Mammary epithelial cell (primary cell): Measurements from ENCODE around the gene ATP13A2.

Source experiments
- EZH2 ChIP-seq: IDR thresholded peaks from 2 replicates; pipeline ENCODE4 v1.6.1; 2012; ENCODE audit warnings: low read length, inconsistent platforms, borderline replicate concordance
- TF ChIP-seq, protein P1 (sequence below), 2 donors: IDR thresholded peaks in 1 of 2; conservative IDR thresholded peaks in 1 of 2; 2 replicates each; pipeline ENCODE4 v1.5.1; 2011 to 2012; ENCODE audit warnings: inconsistent platforms in 2 of 2, low read length in 2 of 2, mild to moderate bottlenecking in 2 of 2, control low read depth in 1 of 2, low read depth in 1 of 2; ENCODE audit not compliant: insufficient read depth in 1 of 2; ENCODE audit errors: extremely low read depth in 1 of 2

DNA sequence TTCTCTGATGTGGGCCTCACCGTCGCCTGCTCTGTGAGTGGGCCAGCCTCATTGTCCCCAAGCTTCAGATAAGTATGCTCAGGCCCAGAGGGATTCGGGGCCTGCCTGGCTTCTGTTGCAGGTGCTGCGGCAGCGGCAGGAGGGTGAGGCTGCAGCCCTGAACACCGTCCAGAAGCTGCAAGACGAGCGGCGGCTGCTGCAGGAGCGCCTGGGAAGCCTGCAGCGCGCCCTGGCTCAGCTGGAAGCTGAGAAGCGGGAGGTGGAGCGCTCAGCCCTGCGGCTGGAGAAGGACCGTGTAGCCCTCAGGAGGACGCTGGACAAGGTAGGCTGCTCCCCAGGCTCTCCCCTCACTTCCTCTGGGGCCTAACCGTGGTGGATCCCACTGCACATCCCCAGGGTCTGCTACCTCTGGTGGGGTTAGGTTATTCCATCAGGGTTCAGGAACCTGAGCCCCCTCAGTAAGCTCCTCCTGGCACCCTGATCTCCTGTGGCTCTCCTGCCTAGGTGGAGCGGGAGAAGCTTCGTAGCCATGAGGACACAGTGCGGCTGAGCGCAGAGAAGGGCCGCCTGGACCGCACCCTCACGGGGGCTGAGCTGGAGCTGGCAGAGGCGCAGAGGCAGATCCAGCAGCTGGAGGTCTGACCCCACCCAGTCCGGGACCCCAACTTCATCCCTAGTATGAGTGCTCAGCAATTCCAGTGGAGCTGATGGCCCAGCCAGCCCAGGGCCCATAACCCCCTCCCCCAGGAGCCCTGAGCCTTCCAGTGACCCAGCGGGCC, 41.4 kb downstream of the ATP13A2 start:
- TF ChIP-seq EZH2, result no peak
- TF ChIP-seq, protein P1, sequence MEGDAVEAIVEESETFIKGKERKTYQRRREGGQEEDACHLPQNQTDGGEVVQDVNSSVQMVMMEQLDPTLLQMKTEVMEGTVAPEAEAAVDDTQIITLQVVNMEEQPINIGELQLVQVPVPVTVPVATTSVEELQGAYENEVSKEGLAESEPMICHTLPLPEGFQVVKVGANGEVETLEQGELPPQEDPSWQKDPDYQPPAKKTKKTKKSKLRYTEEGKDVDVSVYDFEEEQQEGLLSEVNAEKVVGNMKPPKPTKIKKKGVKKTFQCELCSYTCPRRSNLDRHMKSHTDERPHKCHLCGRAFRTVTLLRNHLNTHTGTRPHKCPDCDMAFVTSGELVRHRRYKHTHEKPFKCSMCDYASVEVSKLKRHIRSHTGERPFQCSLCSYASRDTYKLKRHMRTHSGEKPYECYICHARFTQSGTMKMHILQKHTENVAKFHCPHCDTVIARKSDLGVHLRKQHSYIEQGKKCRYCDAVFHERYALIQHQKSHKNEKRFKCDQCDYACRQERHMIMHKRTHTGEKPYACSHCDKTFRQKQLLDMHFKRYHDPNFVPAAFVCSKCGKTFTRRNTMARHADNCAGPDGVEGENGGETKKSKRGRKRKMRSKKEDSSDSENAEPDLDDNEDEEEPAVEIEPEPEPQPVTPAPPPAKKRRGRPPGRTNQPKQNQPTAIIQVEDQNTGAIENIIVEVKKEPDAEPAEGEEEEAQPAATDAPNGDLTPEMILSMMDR (conservative IDR thresholded peaks at IDR 0.05 in 1 of 2, IDR thresholded peaks at IDR 0.05 in 1 of 2; ENCODE audit: extremely low read depth in 1 of 2, insufficient read depth in 1 of 2, low read depth in 1 of 2, low read length in 2 of 2), result no peak
